Retina (tissue), 1 donor: Measurements from ENCODE around the gene GABRG2.

ENCODE experiments used
- DNase-seq: peaks from one replicate; pipeline ENCODE4 v3.0.0-alpha.2; 2016

Gene GABRG2

DNA sequence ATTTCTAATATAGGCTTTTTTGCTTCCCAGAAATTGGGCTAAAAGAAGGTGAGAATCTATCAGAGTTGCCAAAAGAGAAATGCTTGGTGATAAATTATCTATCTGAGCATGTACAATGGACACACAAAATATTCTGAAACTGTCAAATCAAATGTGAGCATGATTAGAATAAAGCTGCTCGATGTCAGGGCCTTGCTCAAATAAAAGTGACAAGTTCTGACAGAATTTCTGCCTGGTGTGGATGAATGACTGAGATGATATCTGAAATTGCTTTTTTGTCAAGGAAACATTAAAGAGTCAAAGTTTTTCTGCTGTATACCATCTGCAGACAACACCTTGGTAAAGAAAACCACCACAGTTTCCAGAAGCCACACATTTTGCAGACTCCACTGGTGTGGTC lies 128.8 kb downstream of the GABRG2 start:
- no peak for DNase-seq

DNA sequence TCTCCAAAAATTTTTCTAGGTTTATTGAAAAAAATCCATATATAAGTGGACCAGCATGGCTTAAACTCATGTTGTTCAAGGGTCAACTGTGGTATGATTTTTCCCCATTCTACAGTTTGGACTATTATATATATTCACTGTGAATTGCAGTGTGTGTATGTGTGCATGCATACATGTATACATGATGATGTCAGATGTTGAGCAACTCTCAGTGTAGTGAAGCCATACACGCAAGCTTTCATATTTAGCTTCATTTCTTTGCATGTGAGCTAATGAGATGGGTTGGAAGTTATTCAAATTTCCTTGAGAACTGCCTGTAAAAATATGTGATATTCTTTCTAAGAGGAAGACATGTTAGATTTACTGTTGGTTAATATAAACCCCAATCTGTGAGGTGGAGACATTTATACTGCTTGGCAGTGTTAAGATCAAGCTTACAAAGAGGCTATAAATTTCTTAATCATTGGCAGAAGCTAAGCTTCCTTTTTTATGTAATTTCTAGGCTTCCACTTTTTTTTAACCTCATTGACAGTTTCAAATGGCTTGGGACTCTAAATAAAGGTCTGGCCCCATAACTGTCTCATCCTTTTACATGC lies 134.8 kb downstream of the GABRG2 start:
- no peak for DNase-seq
